M059J (cell line): ENCODE measurements around the gene CD151. TPM values are rescaled to one million over a fixed set of nuclear protein-coding genes. Genes with fewer than 3 reads are reported as not detected.

Experiments
- DNase-seq: peaks from one replicate; pipeline ENCODE4 v3.0.0-alpha.2; 2012; ENCODE audit warnings: low read depth
- total RNA-seq: library from RNA; depleted of rRNA; stranded (reverse); fragments of >200 nt; shearing (Covaris generic); gene quantifications from 2 replicates; pipeline ENCODE4 v1.2.3, GENCODE V29; 2014

CD151 gene
- total RNA-seq, 1 experiment from 2014 or later = 642 TPM

GRCh38 chr11:815675-816432, 16.9 kb upstream of the CD151 start:
- no peak for DNase-seq

DNA sequence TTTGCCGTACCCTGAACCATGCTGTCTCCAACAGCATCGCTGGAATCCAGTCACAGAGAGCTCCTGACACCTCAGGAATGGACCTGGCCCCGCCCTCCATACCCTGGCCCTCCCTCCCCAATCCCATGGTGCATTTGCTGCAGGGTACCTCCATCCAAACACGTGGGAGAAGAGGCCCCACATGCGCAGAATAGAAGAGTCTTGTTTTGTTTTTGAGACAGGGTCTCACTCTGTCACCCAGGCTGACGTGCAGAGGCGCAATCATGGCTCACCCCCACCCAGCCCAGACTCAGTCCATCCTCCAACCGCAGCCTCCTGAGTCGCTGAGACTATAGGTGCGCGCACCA, 16.3 kb upstream of the CD151 start:
- no peak for DNase-seq

DNA sequence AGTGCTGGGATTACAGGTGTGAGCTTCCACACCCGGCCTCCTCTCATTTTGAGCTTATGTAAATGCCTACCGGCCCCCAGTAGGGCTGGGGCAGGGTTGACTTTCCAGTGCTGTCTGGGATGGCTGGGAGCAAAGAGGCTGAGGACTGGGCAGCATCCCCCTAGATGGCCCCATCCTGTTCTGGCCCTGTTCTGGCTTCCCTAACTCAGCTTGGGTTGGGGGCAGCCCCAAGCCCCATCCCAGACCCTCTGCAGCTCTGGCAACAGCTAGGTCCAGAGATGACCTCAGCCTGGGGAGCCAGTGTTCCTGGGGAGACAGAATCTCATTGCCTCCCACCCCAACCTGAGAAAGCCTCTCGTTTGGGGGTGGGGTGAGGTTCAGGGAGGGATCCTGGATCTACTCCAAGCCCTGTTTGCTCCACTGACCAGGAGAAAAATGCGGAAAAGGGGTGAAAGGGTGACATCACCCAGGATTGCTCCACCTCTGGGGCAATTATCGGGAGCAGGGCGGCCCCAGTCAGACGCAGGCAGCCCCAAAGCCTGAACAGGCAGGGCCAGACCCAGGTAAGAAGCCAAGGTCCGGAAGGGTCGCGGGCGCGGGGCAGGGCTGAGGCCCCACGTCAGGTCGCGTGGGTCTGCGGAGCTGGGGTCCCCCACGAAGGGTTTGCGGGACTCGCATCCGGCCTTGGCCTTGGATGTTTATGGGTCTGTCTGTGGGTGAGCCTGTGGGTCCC, 14.2 kb upstream of the CD151 start, which contains the start of gene PNPLA2:
Gene PNPLA2 (plus strand): TSS at position 519 of the 733 bp plus-strand sequence. CDS start 805 bp downstream, outside the sequence.
- DNase-seq = peak; percentile 60

DNA sequence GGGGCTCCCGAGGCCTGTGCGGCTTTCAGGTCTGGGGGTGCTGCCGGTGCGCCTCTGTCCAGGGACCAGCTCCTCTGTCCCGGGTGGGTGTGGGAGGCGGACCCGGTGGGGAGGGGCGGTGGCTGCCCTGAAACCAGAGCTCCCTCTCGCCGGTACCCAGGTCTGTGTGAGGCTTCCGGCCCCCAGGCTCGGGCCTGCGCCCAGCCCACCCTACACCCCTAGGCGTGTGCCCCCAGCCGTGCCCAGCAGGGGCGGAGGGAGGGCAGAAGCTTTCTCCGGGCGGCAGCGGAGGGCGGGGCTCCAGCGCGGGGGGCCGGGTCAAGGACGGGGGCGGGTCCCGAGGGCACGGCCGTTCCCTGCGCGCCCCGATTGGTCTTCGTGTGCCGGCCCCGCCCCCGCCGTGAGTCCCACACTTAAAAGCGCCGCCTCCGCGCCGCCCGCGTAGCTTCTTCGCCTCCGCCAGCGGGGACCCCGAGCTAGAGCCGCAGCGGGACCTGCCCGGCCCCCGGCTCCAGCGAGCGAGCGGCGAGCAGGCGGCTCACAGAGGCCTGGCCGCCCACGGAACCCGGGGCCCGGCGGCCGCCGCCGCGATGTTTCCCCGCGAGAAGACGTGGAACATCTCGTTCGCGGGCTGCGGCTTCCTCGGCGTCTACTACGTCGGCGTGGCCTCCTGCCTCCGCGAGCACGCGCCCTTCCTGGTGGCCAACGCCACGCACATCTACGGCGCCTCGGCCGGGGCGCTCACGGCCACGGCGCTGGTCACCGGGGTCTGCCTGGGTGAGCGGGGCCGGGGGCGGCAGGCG, 13.4 kb upstream of the CD151 start:
- peak; percentile 83 for DNase-seq

GRCh38 chr11:819943-820649, 12.7 kb upstream of the CD151 start:
- DNase-seq = peak; percentile 93

DNA sequence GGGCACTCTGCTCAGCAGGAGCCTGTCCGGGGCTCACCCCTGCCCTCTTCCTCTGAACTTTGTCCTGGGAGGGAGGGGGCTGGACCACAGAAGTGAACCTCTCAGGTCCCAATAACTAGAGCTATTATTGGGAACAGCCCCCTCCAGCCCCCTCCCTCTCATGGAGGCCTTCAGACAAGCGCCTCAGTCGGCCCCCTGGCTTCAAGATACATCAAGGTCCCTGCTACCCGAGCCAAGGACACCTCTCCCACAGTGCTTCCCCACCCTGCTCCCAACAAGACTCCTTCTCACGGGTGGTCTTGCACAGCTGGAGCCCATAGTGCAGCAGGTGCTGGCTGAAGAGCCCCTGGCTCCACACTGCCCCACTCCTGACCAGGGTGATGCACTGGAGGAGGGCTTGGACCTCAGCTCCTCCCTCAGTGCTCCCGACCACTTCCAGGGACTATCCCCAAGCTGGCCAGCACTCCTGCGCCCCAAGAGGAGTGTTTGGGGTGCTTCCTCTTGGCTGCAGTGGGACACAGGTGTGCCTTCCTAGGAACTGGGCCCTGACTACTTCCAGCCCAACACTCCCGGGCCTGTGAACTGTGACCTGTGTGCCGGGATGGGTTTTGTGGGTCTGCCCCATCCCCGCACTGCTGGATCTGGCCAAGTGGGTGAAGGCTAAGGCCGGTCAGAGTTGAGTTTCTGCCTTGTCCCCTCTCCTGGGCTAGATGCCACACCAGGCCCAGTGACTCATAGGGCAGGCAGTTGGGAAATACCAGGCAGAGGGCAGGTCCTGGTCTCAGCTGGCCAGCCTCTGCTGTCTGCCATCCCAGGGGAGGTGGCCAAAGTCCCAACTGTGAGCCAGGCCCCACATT, 11.9 kb upstream of the CD151 start:
- DNase-seq = peak; percentile 93

- no peak for DNase-seq
These were observed 11.0 kb upstream of the CD151 start for GRCh38 chr11:821512-822371.

DNA sequence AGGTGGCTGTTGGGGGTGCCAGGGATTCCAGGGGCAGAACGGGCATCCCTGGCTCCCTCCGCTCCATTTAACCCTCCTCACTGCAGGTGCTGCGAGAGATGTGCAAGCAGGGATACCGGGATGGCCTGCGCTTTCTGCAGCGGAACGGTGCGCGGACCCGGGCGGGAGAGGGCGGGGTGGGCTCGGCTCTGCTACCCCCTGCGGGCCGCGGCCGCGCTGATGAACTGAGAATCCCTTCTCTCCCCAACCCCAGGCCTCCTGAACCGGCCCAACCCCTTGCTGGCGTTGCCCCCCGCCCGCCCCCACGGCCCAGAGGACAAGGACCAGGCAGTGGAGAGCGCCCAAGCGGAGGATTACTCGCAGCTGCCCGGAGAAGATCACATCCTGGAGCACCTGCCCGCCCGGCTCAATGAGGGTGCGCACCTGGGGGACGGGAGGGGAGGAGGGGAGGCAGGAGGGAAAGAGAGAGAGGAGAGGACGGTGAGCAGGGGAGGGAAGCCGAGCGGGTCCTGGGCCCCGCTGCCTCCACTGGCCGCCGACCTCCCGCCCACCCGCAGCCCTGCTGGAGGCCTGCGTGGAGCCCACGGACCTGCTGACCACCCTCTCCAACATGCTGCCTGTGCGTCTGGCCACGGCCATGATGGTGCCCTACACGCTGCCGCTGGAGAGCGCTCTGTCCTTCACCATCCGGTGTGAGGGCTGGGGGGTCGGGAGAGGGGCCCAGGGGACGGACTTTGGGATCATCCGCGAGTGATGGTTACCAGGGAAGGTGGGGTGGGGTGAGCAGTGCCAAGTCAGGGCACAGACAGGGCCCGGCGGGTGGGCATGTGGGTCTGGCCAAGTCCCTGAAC, 9.1 kb upstream of the CD151 start:
- no peak for DNase-seq

DNA sequence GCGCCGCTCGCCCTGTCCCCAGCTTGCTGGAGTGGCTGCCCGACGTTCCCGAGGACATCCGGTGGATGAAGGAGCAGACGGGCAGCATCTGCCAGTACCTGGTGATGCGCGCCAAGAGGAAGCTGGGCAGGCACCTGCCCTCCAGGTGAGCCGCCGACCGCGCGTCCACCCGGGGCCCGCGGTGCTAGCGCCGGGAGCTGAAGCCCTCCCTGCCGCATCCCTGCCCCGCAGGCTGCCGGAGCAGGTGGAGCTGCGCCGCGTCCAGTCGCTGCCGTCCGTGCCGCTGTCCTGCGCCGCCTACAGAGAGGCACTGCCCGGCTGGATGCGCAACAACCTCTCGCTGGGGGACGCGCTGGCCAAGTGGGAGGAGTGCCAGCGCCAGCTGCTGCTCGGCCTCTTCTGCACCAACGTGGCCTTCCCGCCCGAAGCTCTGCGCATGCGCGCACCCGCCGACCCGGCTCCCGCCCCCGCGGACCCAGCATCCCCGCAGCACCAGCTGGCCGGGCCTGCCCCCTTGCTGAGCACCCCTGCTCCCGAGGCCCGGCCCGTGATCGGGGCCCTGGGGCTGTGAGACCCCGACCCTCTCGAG, 8.4 kb upstream of the CD151 start:
- no peak for DNase-seq

DNA sequence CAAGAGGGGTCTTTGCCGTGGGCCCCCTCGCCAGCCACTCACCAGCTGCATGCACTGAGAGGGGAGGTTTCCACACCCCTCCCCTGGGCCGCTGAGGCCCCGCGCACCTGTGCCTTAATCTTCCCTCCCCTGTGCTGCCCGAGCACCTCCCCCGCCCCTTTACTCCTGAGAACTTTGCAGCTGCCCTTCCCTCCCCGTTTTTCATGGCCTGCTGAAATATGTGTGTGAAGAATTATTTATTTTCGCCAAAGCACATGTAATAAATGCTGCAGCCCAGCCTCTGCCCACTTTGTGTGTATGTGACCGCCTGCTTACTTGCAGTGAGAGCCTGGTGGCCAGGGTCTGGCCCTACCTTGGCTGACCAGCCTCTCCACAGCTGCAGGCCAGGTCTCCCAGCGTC, 7.8 kb upstream of the CD151 start:
- peak; percentile 4 for DNase-seq

DNA sequence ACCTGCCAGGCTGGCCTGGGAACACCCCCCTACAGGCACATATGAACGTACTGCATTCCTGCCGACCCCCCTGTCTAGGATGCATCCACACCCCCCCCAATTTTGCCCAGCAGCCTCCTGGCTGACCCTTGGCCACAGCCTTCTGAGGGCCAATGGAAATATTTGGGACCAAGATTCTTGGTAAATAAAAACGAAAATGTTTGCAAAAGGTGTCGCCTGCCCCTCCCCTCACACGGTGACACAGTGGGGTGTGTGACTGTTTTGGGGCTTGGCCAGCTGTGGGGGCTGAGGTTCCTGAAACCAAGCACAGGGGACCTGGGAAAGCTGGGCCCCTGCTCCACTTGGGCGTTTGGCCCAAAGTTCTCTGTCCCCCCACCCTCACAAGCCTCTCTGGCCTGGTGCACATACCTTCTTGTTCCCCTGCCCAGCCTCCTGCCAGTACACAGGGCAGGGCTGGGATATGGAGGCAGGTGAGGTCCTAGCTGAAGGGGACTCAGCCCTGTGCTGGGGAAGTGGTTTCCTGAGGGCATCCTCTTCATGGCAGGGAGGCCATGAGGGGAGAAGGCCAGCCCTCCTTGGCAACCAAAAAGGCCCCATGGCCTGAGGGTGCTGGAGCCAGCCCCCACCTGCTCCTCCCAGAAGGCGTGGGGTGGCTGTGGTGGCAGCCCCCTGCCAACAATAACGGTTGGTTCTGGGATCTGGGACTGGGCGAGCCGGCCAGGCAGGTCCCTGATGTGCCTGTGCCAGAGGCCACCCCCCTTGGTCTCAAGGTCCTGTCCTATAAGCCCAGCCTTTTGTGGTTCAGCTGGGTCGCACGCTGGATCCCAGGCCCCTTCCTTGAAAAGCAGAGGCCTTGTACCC, 7.2 kb upstream of the CD151 start:
- DNase-seq = peak; percentile 9

DNA sequence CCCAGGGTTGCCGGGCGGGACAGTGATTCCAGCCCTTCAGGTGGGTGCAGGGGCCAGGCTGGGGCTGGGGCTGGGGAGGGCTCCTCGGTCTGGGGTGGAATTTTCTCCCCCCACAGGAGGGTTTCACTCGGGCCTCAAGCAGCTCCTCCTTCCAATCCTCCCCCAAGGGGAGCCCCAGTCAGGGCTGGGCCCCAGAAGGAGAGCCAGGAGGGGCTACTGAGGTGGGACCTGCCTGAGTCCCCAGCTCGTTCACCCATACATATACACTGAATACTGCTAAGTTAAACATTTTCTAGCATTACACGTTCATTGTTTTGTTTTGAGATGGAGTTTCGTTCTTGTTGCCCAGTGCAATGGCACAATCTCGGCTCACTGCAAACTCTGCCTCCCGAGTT, 6.5 kb upstream of the CD151 start:
- no peak for DNase-seq

GRCh38 chr11:826836-827145, 6.0 kb upstream of the CD151 start:
- no peak for DNase-seq

- no peak for DNase-seq
These were observed 5.4 kb upstream of the CD151 start for GRCh38 chr11:827146-827896.

DNA sequence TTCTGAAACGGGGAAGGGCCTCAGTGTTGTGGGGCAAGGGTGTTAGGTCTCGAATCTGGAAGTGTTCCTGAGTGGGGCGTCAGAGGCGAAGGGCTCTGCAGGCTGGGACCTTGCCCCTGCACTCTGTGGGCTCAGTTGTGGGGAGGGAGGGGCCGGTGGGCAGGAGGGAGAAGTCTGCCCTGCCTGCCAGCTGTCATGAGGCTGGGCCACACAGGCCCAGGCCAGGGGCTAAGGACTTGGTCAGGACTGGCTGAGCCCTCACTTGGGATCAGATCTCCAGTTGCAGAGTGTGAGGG, 4.9 kb upstream of the CD151 start, which contains the start of gene CRACR2B:
Gene CRACR2B (plus strand): TSS at position 23 of the 296 bp plus-strand sequence. CDS start 689 bp downstream, outside the sequence.
- no peak for DNase-seq

- DNase-seq = no peak
These were observed 4.1 kb upstream of the CD151 start for GRCh38 chr11:828506-829175.
